Endothelial cell of umbilical vein (primary cell): ENCODE measurements around the gene CRY2. TPM values are rescaled to one million over a fixed set of nuclear protein-coding genes. Genes with fewer than 3 reads are reported as not detected.

Experiments used
- BruUV-seq: library from RNA; stranded (reverse); fragments of 400-500 nt; replicated peaks from 2 replicates; lab custom pipeline; 2021; lab: Mats Ljungman, UMichigan
- CTCF ChIA-PET: fragments of 300-600, 350-600 bp; sonication (Branson Sonifier 250); formaldehyde crosslinking; loops from one replicate; lab custom pipeline; 2021; ENCODE audit warnings: antibody characterized with exemption, inconsistent platforms; lab: Charles Lee
- POLR2A ChIA-PET: fragments of 300-600, 350-600 bp; sonication (Branson Sonifier 250); formaldehyde crosslinking; loops from one replicate; lab custom pipeline; 2021; ENCODE audit warnings: antibody characterized with exemption, inconsistent platforms; lab: Charles Lee
- DNase-seq: peaks from one replicate; pipeline ENCODE4 v3.0.0-alpha.2; 2011; ENCODE audit warnings: low read depth, low spot score
- FAIRE-seq: peaks from 2 replicates; lab custom pipeline; 2011; peaks lifted over from hg19 to GRCh38; lab: Jason Lieb, UNC
- H2AFZ ChIP-seq: 2 replicates; pipeline ENCODE4 v1.6.0; 2012; ENCODE audit warnings: low read depth, low read length, control low read depth, inconsistent platforms
- H3K27ac ChIP-seq: 2 replicates; pipeline ENCODE4 v1.5.1; 2011; ENCODE audit warnings: low read depth, mild to moderate bottlenecking, control low read depth, low read length, moderate library complexity; ENCODE audit not compliant: insufficient read depth
- H3K27me3 ChIP-seq, 2 experiments: 2 replicates each; pipeline versions ENCODE4 v1.6.0 to v1.6.1; 2011; ENCODE audit warnings: low read length in 2 of 2, mixed read lengths in 1 of 2; ENCODE audit not compliant: control insufficient read depth in 2 of 2, insufficient read depth in 2 of 2
- H3K36me3 ChIP-seq, 2 experiments: 2 replicates in 1 of 2; 3 replicates in 1 of 2; pipeline ENCODE4 v1.5.1; 2011; ENCODE audit warnings: low read length in 2 of 2, mild to moderate bottlenecking in 1 of 2, moderate library complexity in 1 of 2; ENCODE audit not compliant: control insufficient read depth in 2 of 2, insufficient read depth in 2 of 2; ENCODE audit errors: extremely low read depth in 1 of 2
- H3K4me1 ChIP-seq: 3 replicates; pipeline ENCODE4 v1.5.1; 2011; ENCODE audit warnings: mild to moderate bottlenecking, low read length; ENCODE audit not compliant: control insufficient read depth, insufficient read depth; ENCODE audit errors: extremely low read depth
- H3K4me2 ChIP-seq: 2 replicates; pipeline ENCODE4 v1.6.1; 2011; ENCODE audit warnings: low read length, control low read depth, mixed read lengths; ENCODE audit not compliant: insufficient read depth
- H3K4me3 ChIP-seq, 3 experiments: fragments of 200-600 bp in 1 of 3; sonication (generic), shearing (Covaris generic) in 1 of 3; replicated peaks in 1 of 3; 2 replicates each; pipeline ENCODE4 v1.5.1; 2011 to 2016; ENCODE audit warnings: control low read depth in 3 of 3, low read length in 3 of 3, mild to moderate bottlenecking in 2 of 3, inconsistent platforms in 1 of 3, low read depth in 1 of 3, moderate library complexity in 1 of 3; ENCODE audit not compliant: insufficient read depth in 1 of 3
- H3K79me2 ChIP-seq: 2 replicates; pipeline ENCODE4 v1.6.0; 2012; ENCODE audit warnings: low read length, inconsistent platforms; ENCODE audit not compliant: control insufficient read depth, insufficient read depth
- H3K9ac ChIP-seq: replicated peaks from 2 replicates; pipeline ENCODE3; 2011; ENCODE audit warnings: low read length, control low read depth; ENCODE audit not compliant: insufficient read depth; ENCODE audit errors: extremely low read depth
- H3K9me1 ChIP-seq: replicated peaks from 3 replicates; pipeline ENCODE4 v1.6.0; 2011; ENCODE audit warnings: mild to moderate bottlenecking, low read length; ENCODE audit not compliant: control insufficient read depth, insufficient read depth; ENCODE audit errors: extremely low read depth
- H3K9me3 ChIP-seq: replicated peaks from 2 replicates; pipeline ENCODE4 v1.5.1; 2012; ENCODE audit warnings: low read length, inconsistent platforms; ENCODE audit not compliant: control insufficient read depth, insufficient read depth
- H4K20me1 ChIP-seq: replicated peaks from 2 replicates; pipeline ENCODE3; 2011; ENCODE audit warnings: mild to moderate bottlenecking, low read length; ENCODE audit not compliant: control insufficient read depth, insufficient read depth; ENCODE audit errors: extremely low read depth
- CTCF ChIP-seq, 2 donors: IDR thresholded peaks; 1 replicate in 1 of 2; 2 replicates in 1 of 2; pipeline ENCODE4 v1.5.1; 2011; ENCODE audit warnings: low read length in 2 of 2, mild to moderate bottlenecking in 2 of 2, moderate library complexity in 2 of 2, control low read depth in 1 of 2, inconsistent platforms in 1 of 2, low read depth in 1 of 2; ENCODE audit not compliant: insufficient read depth in 1 of 2; ENCODE audit errors: extremely low read depth in 1 of 2
- EZH2 ChIP-seq: IDR thresholded peaks from 2 replicates; pipeline ENCODE4 v1.6.1; 2012; ENCODE audit warnings: borderline replicate concordance, low read depth, mild to moderate bottlenecking, moderate library complexity, low read length, inconsistent platforms; ENCODE audit not compliant: severe bottlenecking
- FOS ChIP-seq: IDR thresholded peaks from 2 replicates; pipeline ENCODE4 v1.6.1; 2011; ENCODE audit warnings: mild to moderate bottlenecking, low read length, moderate library complexity, borderline replicate concordance; ENCODE audit not compliant: insufficient read depth
- GATA2 ChIP-seq: IDR thresholded peaks from 2 replicates; pipeline ENCODE4 v1.7.0; 2011; ENCODE audit warnings: low read depth, mild to moderate bottlenecking, moderate library complexity, mixed read lengths, low read length; ENCODE audit not compliant: insufficient read length, insufficient read depth
- JUN ChIP-seq: IDR thresholded peaks from 2 replicates; pipeline ENCODE4 v1.6.1; 2011; ENCODE audit warnings: borderline replicate concordance, low read depth; ENCODE audit not compliant: insufficient read length, insufficient read depth
- MAX ChIP-seq: IDR thresholded peaks from 2 replicates; pipeline ENCODE4 v1.6.1; 2011; ENCODE audit not compliant: insufficient read depth, insufficient read length
- MYC ChIP-seq: IDR thresholded peaks from one replicate; pipeline ENCODE4 v1.6.1; 2011; ENCODE audit warnings: mild to moderate bottlenecking, low read depth, low read length
- POLR2A ChIP-seq: IDR thresholded peaks from 2 replicates; pipeline ENCODE4 v1.6.1; 2012; ENCODE audit warnings: low read depth, mild to moderate bottlenecking, control low read depth, low read length
- POLR2AphosphoS5 ChIP-seq: IDR thresholded peaks from 2 replicates; pipeline ENCODE4 v1.6.1; 2012; ENCODE audit warnings: low read depth, mild to moderate bottlenecking, control low read depth, low read length, moderate library complexity; ENCODE audit not compliant: insufficient read depth
- dilution Hi-C: fragments of 300-500 bp; cut with MboI; formaldehyde crosslinking; loops from one replicate; pipeline ENCODE4 v1.15.0; 2019; ENCODE audit warnings: low sequenced_read_pairs; ENCODE audit not compliant: extremely low pct_ligation_motif_present
- intact Hi-C: fragments of 100-400 bp; cut with micrococcal nuclease; formaldehyde crosslinking; loops from one replicate; pipeline ENCODE4 v1.10.0; 2022
- polyA plus RNA-seq, 4 experiments: library from polyadenylated mRNA; depleted of rRNA in 3 of 4; stranded (reverse) in 3 of 4; unstranded in 1 of 4; fragments of >200 nt; gene quantifications; 2 replicates each; pipeline versions ENCODE4 v1.2.1 to v1.2.3, GENCODE V29; 2011 to 2012; ENCODE audit warnings: missing spikeins in 1 of 4
- total RNA-seq: library from RNA; stranded (reverse); gene quantifications from 2 replicates; pipeline ENCODE4 v1.2.3, GENCODE V29; 2021

CRY2 gene
- total and polyA plus RNA-seq, 2 donors (not counting 3 experiments of a cell fraction or from before 2014, with no cell fraction given), result 7.7 to 11.7 TPM

- Histone ChIP-seq H3K27ac (no peak overlapping the region), H3K4me3 (no peak overlapping the region), H3K4me1 (no peaks in the 10 kb centered on the region), H3K9me3 (no peaks in the 10 kb centered on the region), H3K79me2 (no peaks in the 10 kb centered on the region), H3K9ac (no peak overlapping the region), H4K20me1 (no peaks in the 10 kb centered on the region), H3K4me2 (no peak overlapping the region), H3K9me1 (no peaks in the 10 kb centered on the region), H2AFZ (no peak overlapping the region), H3K27me3 (peaks cover 4 to 5% of the 10 kb centered on the region in 2 experiments), H3K36me3 (no peaks in the 10 kb centered on the region)
- FAIRE-seq, result no peak
- CTCF ChIA-PET, result no interaction called here
- TF ChIP-seq MAX, result no peak
- TF ChIP-seq POLR2AphosphoS5, result no peak
- TF ChIP-seq FOS, result no peak
- no peak for TF ChIP-seq CTCF (IDR thresholded peaks at IDR 0.05; ENCODE audit: extremely low read depth in 1 of 2, insufficient read depth in 1 of 2, low read depth in 1 of 2, low read length in 2 of 2)
- TF ChIP-seq GATA2, result no peak
- TF ChIP-seq MYC, result no peak
- TF ChIP-seq JUN, result no peak
- no peak for TF ChIP-seq POLR2A
- no peak for TF ChIP-seq EZH2
- dilution Hi-C loops (no loop called here), intact Hi-C loops (no loop called here)
- POLR2A ChIA-PET, result interaction anchor here (0.6 kb wide), 1 partner anchor 231 kb away, joined by 3 read pairs; no protein-coding TSS in a partner anchor
- no TSS peak for BruUV-seq
- no peak for DNase-seq
These were observed 43.7 kb downstream of the CRY2 start for GRCh38 chr11:45890886-45891550.
